GM12865 (cell line): Measurements from ENCODE around the gene METTL26.
A peak's percentile ranks its signal among the peaks of the same experiment; 100 is the strongest.

Experiments
- DNase-seq: peaks from one replicate; pipeline ENCODE4 v3.0.0; 2010; ENCODE audit warnings: low read depth
- H3K4me3 ChIP-seq: 2 replicates; pipeline ENCODE4 v1.5.1; 2011; ENCODE audit warnings: mild to moderate bottlenecking, low read depth, low read length, control low read depth
- CTCF ChIP-seq: IDR thresholded peaks from 2 replicates; pipeline ENCODE4 v1.5.1; 2011; ENCODE audit warnings: low read length, control low read depth, low read depth, inconsistent platforms; ENCODE audit not compliant: insufficient read depth; ENCODE audit errors: missing control alignments

METTL26 gene

GRCh38 chr16:662095-662494 lies 26.0 kb upstream of the METTL26 start:
- no peak for DNase-seq
- TF ChIP-seq CTCF: no peak
- no peak overlapping the region for H3K4me3 ChIP-seq

- no peak for DNase-seq
- no peak overlapping the region for H3K4me3 ChIP-seq
- TF ChIP-seq CTCF: no peak
These were observed 25.2 kb upstream of the METTL26 start for GRCh38 chr16:661184-661821.

GRCh38 chr16:660459-661183 lies 24.5 kb upstream of the METTL26 start:
- peak; percentile 92 for DNase-seq
- H3K4me3 ChIP-seq: no peak overlapping the region

GRCh38 chr16:660132-660458 lies 24.0 kb upstream of the METTL26 start:
- H3K4me3 ChIP-seq: no peak overlapping the region
- DNase-seq: no peak
- no peak for TF ChIP-seq CTCF

More at GRCh38 chr16:660459-661183, 24.5 kb upstream of the METTL26 start:
- peak; percentile 39 for TF ChIP-seq CTCF

GRCh38 chr16:659618-660017 lies 23.5 kb upstream of the METTL26 start:
- H3K4me3 ChIP-seq: no peak overlapping the region
- TF ChIP-seq CTCF: no peak
- DNase-seq: no peak

- no peak for TF ChIP-seq CTCF
- no peak for DNase-seq
- no peak overlapping the region for H3K4me3 ChIP-seq
These were observed 22.8 kb upstream of the METTL26 start for GRCh38 chr16:658679-659571.
